GM19452 (cell line): ENCODE measurements around the gene ATAT1.
A peak's percentile ranks its signal among the peaks of the same experiment; 100 is the strongest.
"Not testable (repeated sequence)": the region's sequence is repeated elsewhere in the genome, so short reads cannot be mapped to it uniquely, and the experiment has no call there.

Source experiments
- ATAC-seq: cut with Tn5 transposase; IDR thresholded peaks from one replicate; pipeline ENCODE4 v1.9.1; 2021; ENCODE audit not compliant: unreplicated experiment

Gene ATAT1

GRCh38 chr6:30647242-30648116 lies 20.8 kb downstream of the ATAT1 start:
- ATAC-seq, result no peak

DNA sequence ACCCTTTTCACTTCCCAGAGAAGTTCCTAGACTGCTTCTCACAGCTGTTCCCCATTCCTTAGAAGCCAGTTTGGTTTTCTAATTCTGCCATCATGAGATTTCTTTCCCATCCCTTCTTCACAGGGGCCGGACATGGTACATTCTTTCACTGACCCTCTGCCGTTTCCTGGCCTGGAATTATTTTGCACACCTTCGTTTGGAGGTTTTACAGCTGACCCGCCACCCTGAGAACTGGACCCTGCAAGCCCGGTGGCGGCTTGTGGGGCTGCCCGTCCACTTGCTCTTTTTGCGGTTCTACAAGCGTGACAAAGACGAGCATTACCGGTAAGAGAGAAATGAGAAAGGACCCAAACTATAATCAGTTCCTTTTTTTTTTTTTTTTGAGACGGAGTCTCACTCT lies 24.5 kb downstream of the ATAT1 start:
- no peak for ATAC-seq

GRCh38 chr6:30654798-30655742 lies 28.4 kb downstream of the ATAT1 start:
- ATAC-seq, result no peak

DNA sequence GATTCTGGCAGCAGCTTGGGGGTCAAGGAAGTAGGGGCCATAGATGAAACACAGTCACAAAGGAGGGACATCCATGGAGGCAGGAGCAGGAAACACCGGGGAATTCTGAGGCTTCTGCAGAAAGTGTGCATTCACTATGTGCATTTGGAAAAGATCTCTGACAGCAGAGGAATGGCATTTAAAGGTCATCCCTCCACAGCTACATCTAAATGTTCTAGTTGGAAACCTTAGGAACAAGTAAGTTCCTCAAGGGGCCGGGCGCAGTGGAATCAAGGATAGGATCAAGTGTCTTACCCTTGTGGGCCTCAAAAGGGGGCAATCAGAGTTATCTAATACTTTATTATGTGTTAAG lies 29.0 kb downstream of the ATAT1 start:
- ATAC-seq, result no peak

DNA sequence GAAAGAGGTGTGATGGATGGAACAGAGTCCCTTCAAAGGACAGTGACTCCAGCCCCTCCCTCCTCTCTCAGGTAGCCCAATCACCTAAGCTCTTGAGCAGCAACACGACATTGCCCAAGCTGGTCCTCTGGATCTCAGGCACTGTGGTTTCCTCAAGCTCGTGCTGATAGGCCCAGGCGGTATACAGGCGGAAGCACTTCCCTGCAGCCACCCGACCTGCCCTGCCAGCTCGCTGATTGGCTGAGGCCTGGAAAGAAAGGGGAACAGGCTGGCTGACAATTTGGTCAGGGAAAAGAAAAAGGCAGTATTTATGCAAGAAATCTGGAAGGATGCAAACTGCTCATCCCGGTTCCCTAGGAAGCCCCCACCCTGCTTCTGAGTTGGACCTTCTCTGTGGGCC lies 29.8 kb downstream of the ATAT1 start:
- ATAC-seq, result no peak

GRCh38 chr6:30657454-30657853 lies 30.8 kb downstream of the ATAT1 start:
- ATAC-seq, result no peak

DNA sequence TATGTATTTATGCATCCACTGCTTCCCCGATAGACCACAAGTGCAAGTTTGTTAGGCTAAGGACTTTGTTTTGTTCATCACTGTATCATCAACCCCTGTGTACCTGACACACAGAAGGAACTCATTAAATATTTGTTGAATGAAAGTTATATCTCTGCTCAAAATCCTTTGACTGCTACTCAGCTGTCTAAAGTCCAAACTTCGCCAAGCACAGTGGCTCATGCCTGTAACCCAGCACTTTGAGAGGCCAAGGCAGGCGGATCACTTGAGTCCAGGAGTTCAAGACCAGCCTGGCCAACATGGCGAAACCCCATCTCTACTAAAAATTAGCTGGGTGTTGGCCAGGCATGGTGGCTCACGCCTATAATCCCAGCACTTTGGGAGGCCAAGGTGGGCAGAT lies 31.2 kb downstream of the ATAT1 start:
- not testable (repeated sequence) for ATAC-seq

DNA sequence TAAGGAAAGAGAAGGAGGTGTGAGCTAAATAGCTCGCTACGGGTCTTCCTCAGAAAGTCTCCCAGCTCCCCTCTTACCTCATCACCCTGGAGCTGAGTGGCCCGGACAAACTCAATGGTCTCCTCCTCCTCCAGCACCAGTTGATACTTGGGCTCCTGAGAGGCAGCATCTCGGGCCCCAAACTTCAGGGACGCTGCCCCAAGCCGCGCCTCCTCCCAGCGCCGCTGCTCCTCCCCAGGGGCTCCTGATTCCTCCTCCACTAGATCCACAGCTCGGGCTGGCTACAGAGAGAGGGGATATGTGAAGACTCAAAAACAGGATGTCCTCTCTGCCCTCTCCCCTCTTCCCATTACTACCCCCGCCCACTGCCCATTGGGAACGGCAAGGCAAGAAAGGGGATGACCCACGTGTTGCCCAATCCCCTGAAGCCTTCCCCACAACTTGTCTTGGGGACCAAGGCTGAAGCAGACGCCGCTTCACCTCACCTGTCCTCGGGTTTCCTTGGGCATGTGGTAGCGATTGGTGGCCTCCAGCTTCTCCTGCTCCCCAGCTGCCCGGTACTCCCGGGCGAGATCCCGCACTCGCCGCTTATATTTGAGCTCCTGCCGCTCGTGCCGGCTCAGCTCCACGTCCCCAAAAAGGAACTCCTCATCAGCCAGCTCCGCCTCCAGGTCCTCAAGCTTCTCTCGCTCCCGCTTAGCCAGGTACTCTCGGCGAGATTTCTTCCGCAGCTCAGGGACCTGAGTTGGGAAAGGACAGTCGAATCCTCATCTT lies 38.5 kb downstream of the ATAT1 start:
- ATAC-seq, result no peak

DNA sequence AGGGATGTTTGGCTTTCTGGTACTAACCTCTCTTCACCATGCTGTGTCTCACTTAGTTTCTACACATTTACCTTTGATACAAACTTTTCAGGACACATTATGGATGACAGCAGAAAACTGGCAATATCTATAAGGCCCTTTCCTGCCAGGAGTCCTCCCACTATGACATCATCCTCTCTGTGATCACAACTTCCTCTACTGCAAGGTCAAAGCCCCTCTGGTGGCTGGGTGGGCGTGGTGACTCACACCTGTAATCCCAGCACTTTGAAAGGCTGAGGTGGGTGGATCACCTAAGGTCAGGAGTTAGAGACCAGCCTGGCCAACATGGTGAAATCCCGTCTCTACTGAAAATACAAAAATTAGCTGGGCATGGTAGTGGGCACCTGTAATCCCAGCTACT lies 39.6 kb downstream of the ATAT1 start:
- ATAC-seq, result not testable (repeated sequence)

- no peak for ATAC-seq
Observed at GRCh38 chr6:30670760-30671527, 44.3 kb downstream of the ATAT1 start.

DNA sequence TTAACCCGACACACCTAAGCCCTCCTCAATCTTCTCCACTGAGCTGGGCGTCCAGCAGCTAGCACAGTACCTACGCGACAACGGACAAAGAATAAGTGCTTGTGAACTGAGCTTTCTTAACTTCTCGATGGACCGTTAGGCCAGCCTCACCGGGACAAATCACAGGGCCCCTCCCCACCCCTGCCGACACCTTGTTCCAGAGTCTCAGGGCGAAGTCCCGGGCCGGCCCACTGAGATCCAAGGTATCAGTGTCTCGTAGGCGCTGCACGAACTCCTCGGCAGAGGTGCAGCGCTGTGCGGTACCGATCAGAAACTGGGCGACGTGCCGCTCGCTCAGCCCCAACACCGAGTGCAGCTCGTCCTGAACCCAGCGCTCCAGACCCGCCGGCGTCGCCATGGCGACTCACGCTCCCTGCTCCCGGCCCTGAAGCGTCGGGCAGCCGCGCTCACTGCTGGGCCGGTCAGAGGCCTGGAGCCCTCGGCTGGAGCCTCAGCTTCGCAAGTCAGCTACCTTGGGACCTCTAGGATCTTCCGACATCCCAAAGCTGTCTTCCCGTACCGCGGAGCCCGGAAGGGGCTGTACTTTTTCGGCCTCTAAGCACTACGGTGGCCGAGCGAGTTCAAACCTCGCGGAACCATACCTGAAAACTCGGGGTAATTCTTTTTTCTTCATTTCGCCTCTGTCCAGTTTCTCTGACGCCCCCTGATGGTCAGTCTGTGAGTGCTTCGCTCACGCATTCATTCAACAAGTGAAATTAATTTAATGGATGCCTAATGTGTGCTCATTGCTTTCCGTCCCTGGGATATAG lies 46.0 kb downstream of the ATAT1 start, which contains the start of gene DHX16:
Gene DHX16 (minus strand): TSS at position 562 of the 809 bp plus-strand sequence. CDS start 165 bp downstream, at position 397.
- peak; percentile 76 for ATAC-seq

GRCh38 chr6:30676660-30677285 lies 50.1 kb downstream of the ATAT1 start:
- no peak for ATAC-seq

DNA sequence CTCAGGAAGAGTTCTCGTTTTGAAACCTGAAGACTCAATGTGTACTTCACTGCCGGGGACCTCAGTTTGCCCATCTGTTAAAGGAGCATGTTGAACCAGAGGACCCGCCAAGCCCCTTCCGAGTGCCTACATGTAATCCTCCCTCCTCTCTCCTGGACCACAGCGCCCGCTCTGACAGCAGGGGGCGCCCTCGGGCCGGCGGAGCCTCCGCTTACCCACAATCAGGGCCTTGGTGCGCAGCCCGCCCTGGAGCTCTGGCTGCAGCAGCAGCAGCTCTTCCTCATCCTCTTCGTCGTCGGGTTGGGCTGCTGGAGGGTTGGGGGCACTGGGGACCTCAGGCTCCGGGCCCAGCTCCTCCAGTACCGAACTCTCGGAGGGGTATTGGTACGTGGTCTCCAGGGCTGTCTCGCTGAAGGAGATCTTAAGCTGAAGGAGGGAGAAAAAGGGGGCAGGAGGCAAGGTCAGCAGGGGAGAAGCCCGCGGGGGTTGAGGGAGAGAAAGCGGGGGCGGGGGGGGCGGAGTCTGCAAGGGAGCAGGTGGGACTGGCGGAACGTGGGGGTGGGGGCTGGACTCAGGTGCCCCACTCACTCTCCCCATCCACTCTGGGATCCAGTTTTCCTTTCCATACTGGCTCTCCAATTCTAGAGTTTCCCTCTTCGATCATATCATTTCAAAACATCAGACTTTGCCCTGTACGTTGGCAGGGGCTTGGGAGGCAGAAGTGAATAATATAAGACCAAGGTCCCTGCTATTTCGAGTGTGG lies 52.5 kb downstream of the ATAT1 start:
- ATAC-seq, result no peak

DNA sequence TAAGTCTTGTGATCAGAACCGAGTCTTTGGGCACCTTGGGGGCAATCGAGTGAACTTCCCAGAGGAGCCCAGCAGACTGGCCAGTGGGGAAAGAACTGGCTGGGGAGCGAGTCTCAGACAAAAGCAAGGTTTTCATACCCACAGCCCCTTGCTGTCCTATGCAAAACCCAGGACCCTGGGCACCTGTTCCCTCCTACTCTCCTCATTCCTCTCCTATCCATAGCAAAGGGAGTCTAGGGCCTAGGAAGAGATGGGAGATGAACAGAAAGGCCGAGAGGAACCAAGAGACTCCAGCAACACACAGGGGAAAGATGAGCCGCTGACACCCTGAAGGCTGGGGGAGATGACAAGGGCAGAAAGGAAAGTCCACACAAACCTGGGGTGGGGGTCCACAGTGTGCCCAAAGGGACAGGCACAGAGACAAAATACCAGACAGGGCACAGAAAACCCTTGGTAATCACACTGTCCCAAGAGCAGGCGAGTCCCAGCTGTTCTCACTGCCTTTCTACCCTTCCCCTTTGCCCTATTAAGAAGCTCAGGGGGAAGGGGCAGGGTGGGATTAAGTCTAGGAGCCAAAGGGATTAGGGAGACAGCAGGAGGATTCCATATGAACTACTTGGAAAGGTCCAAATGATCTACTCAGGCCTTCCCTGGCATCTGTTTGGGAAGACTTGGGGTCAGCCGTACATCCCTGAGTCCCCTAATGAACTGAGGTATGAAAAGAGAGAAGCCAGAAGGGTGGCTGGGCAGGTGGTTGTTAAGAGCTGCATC lies 53.3 kb downstream of the ATAT1 start:
- no peak for ATAC-seq

GRCh38 chr6:30681766-30682142 lies 55.1 kb downstream of the ATAT1 start:
- no peak for ATAC-seq

GRCh38 chr6:30682143-30683117 lies 55.8 kb downstream of the ATAT1 start:
- peak; percentile 34 for ATAC-seq
